Medulla oblongata (tissue), 1 donor: ENCODE results near the gene CD63.

ENCODE experiments used
- DNase-seq: peaks from one replicate; pipeline ENCODE4 v3.0.0-alpha.2; 2015; ENCODE audit errors: extremely low spot score

The CD63 gene

DNA sequence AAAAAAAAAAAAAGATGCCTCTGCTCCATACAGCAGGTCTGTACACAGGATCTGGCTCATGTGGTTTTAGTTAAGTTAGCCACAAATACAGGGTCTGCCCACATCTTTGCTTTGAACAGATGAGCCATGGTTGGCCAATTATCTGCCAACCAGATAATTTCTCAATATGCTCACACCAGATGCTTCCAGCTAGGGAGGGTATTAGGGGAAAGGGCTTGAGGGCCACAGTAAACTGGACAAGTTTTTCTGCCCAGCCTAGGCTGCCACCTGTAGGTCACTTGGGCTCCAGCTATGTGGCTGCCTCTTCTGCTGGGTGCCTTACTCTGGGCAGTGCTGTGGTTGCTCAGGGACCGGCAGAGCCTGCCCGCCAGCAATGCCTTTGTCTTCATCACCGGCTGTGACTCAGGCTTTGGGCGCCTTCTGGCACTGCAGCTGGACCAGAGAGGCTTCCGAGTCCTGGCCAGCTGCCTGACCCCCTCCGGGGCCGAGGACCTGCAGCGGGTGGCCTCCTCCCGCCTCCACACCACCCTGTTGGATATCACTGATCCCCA, 7.8 kb downstream of the CD63 start:
- DNase-seq, result peak; percentile 86

DNA sequence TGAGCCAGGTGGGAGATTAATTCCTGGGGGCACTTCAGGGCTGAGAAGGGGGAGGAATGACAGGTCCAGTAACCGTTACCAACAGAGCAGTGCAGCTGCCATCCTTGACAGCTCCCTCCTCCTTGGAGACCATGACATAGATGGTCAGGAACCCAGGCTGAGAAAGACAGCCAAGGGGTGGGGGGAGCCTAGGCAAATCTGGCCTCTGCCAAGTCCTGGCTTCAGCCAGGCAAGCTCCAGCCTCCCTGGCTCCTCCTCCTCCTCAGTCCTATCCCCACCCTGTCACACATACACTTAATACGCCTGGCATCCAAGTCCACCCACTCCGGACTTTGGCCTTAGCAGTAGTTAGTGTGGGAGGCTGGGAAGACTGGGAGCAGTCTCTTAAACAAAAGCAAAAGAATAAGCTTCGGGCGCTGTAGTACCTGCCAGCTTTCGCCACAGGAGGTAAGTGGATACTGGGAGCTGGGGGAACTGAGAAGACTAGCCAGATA, 8.7 kb downstream of the CD63 start, which contains the start of gene RDH5:
Gene RDH5 (plus strand): TSS at position 323 of the 494 bp plus-strand sequence. CDS start 792 bp downstream, outside the sequence.
- DNase-seq, result peak; percentile 70

DNA sequence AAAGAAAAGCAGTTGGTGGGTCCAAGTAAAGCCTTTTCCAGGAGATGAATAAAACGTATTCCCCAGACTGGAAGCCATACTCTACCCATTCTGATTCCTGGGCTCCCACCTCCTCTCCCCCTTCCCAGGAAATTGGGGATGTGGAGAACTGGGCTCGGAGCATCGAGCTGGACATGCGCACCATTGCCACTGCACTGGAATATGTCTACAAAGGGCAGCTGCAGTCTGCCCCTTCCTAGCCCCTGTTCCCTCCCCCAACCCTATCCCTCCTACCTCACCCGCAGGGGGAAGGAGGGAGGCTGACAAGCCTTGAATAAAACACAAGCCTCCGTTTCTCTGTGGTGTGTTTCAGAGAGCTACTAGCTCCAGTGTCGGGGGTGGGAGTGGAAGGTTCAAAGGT, 9.4 kb downstream of the CD63 start:
- DNase-seq, result no peak

DNA sequence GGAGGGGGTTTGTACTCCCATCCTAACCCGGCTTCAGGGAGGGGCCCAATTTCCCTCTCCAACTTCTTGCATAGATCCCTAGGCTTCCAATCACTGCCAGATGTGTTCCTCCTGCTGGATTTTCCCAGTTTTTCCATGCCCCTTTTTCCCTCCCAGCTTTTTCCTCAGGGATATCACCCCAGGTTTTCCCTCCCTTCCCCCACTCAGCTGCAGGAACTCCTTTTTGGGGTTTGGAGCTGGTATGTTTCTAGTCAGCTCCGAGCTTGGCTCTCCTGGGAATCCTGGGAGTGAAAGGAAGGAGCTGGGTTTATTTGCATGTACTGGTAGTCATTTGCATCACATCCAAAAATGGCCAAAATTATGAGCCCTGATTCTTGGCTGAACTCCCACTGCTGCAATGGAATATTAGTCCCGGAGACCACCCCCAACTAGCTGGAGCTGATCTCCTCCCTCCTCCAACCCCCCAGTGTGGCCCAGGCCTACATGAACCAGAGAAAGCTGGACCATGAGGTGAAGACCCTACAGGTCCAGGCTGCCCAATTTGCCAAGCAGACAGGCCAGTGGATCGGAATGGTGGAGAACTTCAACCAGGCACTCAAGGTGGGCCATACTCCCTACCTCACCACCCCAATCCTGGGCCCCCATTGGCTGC, 10.1 kb downstream of the CD63 start:
- no peak for DNase-seq

DNA sequence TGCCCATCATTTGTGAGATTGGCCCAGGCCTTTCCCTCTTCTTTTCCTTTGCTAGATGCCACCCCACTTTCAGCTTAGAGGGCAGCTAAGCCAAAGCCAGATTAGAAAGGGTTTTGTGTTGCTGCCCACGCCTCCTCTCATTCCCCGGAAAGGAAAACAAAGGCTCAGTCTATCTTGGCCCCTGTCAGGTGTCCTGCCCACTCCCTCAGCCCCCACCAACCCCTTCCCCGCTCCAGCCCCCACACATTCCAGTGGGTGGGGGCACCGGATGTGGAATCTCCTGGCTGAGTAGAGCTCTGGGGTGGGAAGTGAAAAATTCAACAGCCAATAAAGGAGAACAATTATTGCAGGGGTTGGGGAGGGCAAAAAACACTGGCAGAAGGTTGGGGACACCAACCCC, 10.8 kb downstream of the CD63 start:
- DNase-seq, result peak; percentile 6

DNA sequence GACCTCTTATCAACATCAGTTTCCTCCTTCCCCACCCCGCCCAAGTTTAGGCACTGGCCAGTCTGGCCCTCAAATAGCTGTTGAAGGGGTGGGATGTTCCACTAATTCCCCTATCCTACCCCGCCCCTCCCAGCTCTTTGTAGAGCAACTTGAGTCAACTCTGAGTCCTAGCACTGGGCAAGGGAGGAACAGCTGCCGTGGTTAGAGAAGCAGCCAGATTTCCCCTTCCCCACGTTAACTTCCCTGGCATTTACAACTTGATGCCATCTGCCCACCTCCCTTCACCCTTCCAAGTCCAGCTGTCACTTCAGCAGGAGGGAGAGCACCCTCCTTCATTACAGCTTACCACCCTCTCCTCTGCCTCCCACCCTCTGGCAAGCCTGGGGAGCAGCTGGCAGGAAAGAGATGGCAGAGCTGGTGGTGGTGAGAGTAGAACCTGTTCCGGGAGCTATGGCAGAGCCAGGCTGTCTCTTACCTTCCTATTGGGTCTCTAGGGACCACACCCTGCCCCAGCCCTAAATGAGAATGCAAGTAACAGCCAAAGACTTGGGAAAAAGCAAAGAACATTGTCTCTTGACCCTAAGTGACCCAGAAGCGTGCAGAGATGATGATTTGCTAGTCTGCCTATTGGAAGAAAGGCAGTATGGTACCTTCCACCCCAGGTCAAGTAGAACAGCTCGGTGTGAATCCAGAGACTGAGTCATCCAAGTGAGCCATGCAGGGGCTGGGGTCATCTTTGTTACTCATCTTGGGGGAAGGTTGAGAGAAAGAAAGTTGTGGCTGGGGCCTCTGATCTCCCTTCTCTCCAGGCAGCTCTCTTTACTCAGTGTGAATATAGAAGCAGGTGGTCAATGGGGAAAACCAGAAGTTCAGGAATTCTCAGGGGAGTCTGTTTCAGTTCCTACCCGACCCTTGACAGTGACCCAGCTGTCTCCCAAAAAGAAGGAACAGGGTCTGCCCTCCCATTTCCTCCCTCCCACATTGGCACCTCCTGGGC, 11.5 kb downstream of the CD63 start:
- peak; percentile 4 for DNase-seq

DNA sequence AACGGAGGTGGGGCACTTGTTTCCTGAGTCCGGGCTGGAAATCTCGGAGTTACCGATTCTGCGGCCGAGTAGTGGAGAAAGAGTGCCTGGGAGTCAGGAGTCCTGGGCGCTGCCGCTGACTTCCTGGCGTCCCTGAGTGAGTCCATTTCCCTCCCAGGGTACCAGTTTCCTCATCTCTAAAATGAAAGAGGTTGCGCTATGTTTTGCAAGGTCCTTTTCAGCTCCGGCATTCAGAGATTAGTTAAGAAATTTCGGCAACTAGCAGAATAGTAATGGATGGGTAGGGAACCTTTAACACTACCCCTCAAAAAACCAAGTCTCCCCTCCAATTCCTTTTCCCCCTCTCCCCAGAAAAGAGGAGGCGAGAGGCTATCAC, 12.2 kb downstream of the CD63 start:
- DNase-seq, result no peak

DNA sequence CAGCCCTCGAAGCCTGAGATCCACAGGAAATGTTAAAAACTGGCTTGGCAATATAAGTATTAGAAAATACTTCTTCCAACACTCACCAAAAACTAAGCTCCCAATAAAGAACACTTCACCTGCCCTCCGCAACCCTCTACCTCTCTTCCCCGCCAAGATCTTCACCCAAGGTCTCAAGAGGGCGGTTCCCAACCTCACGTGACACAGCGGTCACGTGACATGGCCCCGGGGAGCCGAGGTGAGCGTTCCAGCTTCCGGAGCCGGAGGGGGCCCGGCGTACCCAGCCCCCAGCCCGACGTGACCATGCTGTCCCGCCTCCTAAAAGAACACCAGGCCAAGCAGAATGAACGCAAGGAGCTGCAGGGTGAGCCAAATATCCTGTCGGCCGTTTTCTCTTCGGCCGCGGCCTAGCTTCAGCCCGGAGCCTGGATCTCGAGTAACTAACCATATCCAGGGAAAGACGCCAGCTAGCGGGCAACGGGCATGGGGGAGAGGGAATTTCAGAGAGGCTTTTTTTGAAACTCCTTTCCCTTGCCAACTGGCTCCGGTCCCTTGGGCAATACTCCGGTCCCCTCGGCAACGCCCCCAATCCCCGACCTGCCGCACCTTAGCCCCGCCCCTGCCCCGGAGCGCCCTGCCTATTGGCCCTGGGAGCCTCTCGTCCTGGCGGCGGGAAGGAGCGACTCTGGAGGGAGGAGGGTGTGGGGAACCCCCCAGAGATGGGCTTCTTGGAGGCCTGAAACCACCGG, 12.8 kb downstream of the CD63 start, which contains the start of gene BLOC1S1:
Gene BLOC1S1 (plus strand): TSS at position 214 of the 749 bp plus-strand sequence. CDS start 6 bp downstream, at position 220.
- peak; percentile 96 for DNase-seq

DNA sequence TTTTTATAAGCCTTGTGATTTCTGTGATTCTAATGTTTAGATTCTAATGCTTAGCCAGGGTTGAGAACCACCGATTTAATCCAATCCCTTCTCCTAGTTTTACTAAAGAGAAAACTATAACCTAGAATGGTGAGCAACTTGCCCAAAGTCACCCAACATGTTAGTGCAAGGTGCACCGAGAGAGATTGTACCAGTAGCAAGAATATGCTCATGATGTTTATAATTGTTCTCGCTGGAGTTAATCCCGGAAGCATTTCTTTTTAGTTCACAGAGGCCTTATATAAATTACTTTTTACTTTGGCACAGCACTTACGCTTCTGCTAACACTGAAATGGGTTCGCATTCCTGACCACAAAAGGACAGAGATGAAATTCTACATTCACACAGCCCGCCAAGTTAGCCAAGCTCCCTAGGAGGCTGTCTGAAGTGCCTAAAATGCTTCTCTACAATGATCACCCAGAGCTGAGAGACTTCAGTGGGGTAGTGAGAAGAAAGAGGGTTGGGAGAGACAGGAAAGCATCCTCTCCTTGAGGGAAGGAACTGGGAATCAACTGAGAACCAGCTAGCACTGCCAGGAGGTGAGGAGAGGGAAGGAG, 13.5 kb downstream of the CD63 start:
- DNase-seq, result no peak

DNA sequence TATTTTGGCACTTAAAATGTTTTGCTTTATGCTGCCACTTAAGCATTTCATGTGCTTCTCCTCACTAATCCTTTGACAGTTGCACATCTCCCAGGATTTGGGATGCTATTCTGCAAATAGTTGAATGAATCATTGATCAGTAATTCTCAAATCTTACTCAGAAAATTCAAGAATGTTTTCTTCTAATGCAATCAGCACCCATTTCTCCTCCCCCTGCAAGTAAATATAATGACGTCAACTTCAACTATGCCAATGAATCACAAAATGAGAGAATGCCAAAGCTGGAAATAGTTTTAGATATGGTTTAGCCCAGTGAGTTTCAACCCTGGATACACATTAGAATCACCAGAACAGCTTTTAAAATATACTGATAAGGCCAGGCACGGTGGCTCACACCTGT, 15.1 kb downstream of the CD63 start:
- no peak for DNase-seq

DNA sequence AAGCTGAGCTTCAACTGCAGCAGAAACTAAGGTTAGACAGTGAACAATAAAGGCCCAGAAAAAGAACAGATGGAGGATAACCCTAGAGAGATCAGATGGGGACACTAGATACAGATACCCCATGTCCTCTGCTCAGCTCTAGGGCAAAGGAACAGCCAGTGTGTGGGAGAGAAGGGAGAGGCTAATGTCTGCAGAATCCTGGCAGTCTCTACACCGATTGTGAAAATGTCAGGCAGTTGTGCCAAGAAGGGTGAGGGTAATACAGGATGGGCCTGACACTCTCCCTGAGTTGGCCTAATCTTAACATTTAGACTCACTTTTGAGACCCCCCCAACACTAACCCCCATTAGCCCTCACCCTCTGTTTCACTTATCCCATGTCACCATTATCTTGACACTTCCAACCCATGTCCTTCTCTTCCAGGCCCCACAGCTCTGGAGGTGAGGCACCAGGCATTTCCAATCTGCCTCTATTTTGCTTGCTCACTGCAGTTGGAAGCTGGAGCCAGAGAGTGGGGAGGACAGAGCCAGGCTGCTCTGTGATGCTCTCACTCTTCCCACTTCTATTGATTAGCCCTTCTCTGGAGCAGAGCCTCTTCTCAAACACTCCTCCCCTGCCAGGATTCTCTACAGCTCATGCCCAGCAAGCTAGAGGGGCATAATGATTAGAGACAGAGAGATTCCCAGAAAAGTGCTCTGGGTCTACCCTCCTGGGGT, 16.0 kb downstream of the CD63 start:
- no peak for DNase-seq

DNA sequence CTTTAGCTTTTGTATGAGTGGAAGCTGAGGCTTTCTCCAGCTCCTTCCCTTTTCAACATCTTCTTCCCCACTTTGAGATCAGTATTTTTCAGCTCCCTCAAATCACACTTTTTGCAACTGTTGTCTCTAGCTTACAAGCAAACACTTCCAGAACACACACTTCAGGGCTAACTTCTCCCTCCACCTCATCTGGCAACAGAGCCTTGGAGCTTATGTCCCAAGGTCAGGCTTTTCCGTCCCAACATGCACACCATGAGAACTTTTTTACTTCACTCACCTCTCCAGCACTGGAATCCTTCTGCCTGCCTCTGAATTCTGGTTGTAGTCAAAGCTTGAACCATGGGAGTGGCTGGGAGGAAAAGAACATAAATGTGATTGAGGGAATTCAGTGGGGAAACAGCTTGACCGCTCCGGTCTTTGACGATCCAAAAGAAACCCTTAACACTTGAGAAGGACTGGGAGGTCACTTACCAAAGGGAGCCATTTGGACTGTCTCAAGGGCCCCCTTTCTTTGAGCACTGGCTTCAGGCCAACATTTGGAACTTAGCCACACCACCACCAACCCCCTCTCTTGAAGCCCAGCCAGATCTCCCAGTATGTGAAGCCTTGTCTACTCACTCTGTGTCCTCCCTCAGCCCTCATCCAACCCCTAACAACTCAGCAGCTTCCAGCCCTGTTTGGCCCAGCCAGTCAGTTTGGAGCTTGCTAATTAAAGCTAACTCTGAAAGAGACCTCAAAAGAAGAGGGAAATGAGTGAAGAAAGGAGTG, 16.8 kb downstream of the CD63 start:
- DNase-seq, result peak; percentile 13

DNA sequence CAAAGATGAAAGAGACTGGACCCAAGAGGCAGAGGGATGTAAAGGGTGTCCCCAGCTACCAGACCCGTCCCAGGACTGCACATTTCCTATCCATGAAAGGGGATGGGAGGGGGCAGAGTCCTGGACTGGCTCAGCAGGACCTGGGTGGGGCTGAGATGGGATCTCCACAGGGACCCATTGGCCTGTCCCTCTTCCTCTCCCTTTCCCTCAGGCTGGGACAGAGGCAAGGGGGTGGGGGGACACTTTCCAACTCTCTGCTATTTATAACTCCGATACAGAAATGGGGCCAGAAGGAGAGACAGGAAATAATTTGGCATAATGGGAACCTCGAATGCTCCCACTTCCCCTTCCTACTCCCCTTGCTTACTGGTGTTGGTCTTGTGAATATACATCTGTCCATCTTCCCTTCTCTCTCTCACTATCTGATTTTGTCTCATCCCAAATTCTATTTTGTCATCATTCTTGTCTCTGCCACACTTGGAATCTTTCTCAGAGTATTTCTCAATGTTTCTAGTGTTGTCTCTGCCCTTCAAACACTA, 20.0 kb downstream of the CD63 start:
- DNase-seq, result peak; percentile 10

DNA sequence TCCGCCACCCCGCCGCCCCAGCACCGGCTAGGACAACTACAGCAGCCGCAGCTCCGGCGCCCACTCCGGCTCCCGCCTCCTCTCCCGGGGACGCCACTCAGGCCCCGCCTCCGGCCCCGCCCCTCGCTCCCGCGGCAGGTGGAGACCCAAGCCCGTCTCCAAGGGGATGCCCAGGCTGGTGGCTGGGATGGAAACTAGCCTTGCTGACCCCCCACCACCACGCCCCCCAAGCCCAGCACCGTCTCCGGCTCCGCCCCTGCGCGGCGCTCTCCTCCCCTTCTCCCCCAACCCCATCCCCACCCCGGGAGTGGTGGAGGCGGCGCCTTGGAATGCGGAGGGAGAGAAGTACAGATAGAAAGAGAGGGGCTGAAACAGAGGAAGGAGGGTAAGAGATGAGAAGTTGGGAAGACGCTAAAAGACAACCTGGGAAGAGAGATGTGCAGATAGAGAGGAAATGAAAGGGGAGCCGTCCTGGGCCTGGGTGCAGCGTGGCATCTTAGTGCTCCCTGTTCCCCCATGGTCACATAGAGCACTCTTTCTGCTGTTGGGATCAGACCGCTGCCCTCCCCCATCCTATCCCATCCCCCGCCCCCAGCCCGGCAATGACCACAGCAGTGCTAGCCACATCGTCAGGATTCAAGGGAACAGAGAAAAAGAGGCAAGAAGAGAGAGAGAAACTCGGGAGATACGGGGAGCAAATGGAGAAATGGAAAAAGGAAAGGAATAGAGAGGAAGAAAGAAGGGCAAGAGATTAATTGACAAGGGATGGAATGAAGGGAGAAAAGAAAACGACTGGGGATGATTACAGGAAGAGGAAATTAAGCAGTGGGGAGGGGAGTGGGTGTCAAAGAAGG, 20.7 kb downstream of the CD63 start, which contains the start of gene ITGA7:
Gene ITGA7 (minus strand): TSS at position 64 of the 854 bp plus-strand sequence. CDS start 222 bp downstream, outside the sequence.
- peak; percentile 71 for DNase-seq

DNA sequence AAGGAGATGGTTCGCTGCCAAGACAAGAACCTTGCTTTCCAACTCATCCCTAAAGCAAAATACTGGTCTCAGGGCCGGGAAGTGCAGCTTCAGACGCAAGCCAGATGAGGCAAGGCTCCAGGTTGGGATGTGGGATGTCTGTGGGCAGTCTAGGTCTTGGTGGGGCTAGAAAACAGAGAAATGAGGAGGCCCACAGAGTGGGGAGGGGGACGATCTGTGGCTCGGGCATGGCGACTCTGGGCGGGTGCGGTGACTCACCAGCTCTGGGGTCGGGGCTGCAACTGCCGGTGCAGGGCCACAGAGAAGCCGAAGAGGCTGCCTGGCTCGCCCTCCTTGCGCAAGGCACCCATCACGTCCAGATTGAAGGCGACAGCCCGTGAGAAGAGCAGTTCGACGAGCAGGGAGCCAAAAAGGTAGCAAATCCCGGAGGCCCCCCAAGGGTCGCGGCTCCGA, 21.6 kb downstream of the CD63 start:
- DNase-seq, result no peak

DNA sequence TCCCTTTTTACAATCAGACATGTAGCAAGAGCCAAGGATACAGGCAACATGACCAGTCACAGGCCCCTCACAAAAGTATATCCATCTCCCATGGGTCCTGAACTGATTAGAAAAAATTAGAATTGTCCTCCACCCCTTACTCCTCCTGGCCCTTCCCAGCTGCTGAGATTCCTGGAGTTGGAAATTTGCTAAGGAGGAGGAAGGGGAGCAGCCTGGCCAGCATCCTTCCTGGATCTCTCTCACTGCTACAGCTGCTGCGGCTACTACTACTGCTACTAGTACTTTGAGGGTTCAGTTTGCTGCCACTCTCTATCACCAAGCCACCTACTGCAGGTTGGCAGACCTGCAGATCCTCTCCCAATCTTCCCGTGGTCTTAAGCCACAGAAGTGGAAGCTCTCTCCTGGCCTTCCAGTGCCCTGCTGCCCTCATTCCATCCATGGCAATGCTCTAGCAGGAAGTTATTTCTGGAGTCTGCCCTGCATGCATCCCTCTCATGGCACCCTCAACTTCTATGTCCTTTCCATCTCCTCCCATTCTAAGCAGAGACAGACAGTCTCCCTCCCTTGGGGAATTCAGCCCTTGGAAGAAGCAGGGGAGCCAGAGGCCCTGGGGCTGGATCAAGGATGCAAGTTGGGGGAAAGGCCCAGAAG, 22.1 kb downstream of the CD63 start:
- no peak for DNase-seq

DNA sequence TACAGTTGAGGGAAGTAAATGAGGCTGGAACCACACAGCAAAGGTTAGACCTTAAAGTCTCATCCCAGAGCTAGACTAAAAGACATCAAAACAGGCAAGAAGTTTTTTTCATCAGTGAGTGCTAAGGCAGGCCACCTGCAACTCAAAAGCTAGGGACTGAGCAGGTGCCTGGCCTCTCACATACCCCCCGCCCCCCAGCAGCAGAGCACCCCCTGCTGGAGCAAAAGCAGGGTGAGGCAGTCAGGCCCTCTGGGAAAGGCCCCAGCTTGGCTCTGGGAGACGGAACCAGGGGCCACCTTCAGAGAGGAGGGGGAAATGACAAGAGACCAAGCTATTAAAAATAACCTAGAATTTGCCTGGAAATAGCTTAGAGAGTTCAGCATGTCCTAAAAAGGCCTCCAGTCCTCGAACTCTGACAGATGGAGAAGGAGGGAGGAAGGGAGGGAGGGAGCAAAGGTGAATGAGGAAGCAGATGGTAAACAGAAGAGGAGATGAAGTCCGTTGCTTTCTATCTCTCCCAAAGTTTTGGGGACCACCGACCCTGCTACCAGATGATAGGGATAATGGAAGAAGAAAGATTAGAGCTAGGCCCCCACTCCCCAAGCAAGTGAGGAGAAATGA, 22.9 kb downstream of the CD63 start:
- DNase-seq, result no peak
